GM12892 (cell line): Measurements from ENCODE around the gene HHAT.

Source experiments
- POLR2A ChIP-seq: IDR thresholded peaks from 2 replicates; pipeline ENCODE4 v1.6.1; 2011; ENCODE audit warnings: low read depth, low read length, control low read depth
- POLR2AphosphoS5 ChIP-seq: IDR thresholded peaks from 2 replicates; pipeline ENCODE4 v1.6.1; 2011; ENCODE audit warnings: low read depth, low read length, control low read depth

- TF ChIP-seq POLR2AphosphoS5 (no peak), POLR2A (no peak)
Observed at GRCh38 chr1:210631399-210631798, 302.7 kb downstream of the HHAT start.
